HG03095 (cell line): ENCODE results near the gene SPTLC2.

Source experiments
- ATAC-seq: cut with Tn5 transposase; IDR thresholded peaks from one replicate; pipeline ENCODE4 v1.9.1; 2021; ENCODE audit warnings: moderate library complexity; ENCODE audit not compliant: unreplicated experiment

The SPTLC2 gene

GRCh38 chr14:77511486-77512162 is 104.8 kb downstream of the SPTLC2 start:
- ATAC-seq = no peak

GRCh38 chr14:77509366-77509765 is 107.1 kb downstream of the SPTLC2 start:
- no peak for ATAC-seq

GRCh38 chr14:77508876-77509275 is 107.6 kb downstream of the SPTLC2 start:
- ATAC-seq = no peak

GRCh38 chr14:77508249-77508648 is 108.2 kb downstream of the SPTLC2 start:
- ATAC-seq = no peak

- ATAC-seq = no peak
Observed at GRCh38 chr14:77507762-77508161, 108.7 kb downstream of the SPTLC2 start.

GRCh38 chr14:77505031-77505430 is 111.4 kb downstream of the SPTLC2 start:
- no peak for ATAC-seq

- ATAC-seq = no peak
Observed at GRCh38 chr14:77503138-77503537, 113.3 kb downstream of the SPTLC2 start.

GRCh38 chr14:77502109-77502782 is 114.2 kb downstream of the SPTLC2 start:
- no peak for ATAC-seq

- ATAC-seq = peak; percentile 31
Observed at GRCh38 chr14:77498984-77499527, 117.4 kb downstream of the SPTLC2 start.

- peak; percentile 64 for ATAC-seq
Observed at GRCh38 chr14:77498120-77498979, 118.1 kb downstream of the SPTLC2 start, which contains the start of gene ISM2. TSS of gene ISM2 (minus strand) at chr14:77498816. CDS start at chr14:77498793, 23 bp downstream.

GRCh38 chr14:77495334-77495733 is 121.1 kb downstream of the SPTLC2 start:
- ATAC-seq = no peak

GRCh38 chr14:77491056-77491455 is 125.4 kb downstream of the SPTLC2 start:
- ATAC-seq = no peak

GRCh38 chr14:77490347-77490986 is 126.0 kb downstream of the SPTLC2 start:
- ATAC-seq = no peak

- ATAC-seq = no peak
Observed at GRCh38 chr14:77489041-77489440, 127.4 kb downstream of the SPTLC2 start.

GRCh38 chr14:77488558-77488957 is 127.9 kb downstream of the SPTLC2 start:
- no peak for ATAC-seq

GRCh38 chr14:77485901-77486678 is 130.3 kb downstream of the SPTLC2 start:
- ATAC-seq = no peak

GRCh38 chr14:77485256-77485655 is 131.2 kb downstream of the SPTLC2 start:
- no peak for ATAC-seq

- ATAC-seq = no peak
Observed at GRCh38 chr14:77482422-77482821, 134.0 kb downstream of the SPTLC2 start.

GRCh38 chr14:77478796-77479195 is 137.6 kb downstream of the SPTLC2 start:
- ATAC-seq = peak; percentile 86

GRCh38 chr14:77478029-77478428 is 138.4 kb downstream of the SPTLC2 start:
- ATAC-seq = no peak
